HepG2 (cell line): ENCODE data around the gene URB1. TPM values are rescaled to one million over a fixed set of nuclear protein-coding genes. Genes with fewer than 3 reads are reported as not detected.
A peak's percentile ranks its signal among the peaks of the same experiment; 100 is the strongest.

Source experiments
- ATAC-seq: fragments of 200-7000 bp; cut with Tn5 transposase; 3 replicates; pipeline ENCODE4 v1.9.1; 2020; ENCODE audit warnings: mild to moderate bottlenecking, moderate library complexity
- BruUV-seq: library from RNA; stranded (reverse); fragments of 400-500 nt; replicated peaks from 2 replicates; lab custom pipeline; 2021; lab: Mats Ljungman, UMichigan
- CTCF ChIA-PET: fragments of 300-600 bp; formaldehyde crosslinking; extraction: SDS; loops from one replicate; lab custom pipeline; 2021; ENCODE audit warnings: low total read pairs, inconsistent platforms, low intra/inter-chr PET ratio; lab: Yijun Ruan, JAX
- POLR2A ChIA-PET: fragments of 350-600 bp; sonication (Branson Sonifier 250); formaldehyde crosslinking; loops from one replicate; lab custom pipeline; 2020; ENCODE audit warnings: antibody characterized with exemption, inconsistent platforms; lab: Yijun Ruan, JAX
- DNase-seq: peaks from one replicate; pipeline ENCODE4 v3.0.0-alpha.2; 2015; ENCODE audit warnings: low spot score
- FAIRE-seq: peaks from 3 replicates; lab custom pipeline; 2011; peaks lifted over from hg19 to GRCh38; lab: Jason Lieb, UNC
- H2AFZ ChIP-seq: one replicate; pipeline ENCODE4 v1.6.1; 2011; ENCODE audit warnings: low read length, inconsistent platforms
- H3K27ac ChIP-seq: fragments of 300-600 bp; 3 replicates; pipeline ENCODE4 v1.8.0; 2011; ENCODE audit warnings: mixed run types, mild to moderate bottlenecking, mixed read lengths, low read length, inconsistent platforms; ENCODE audit not compliant: insufficient read depth; ENCODE audit errors: extremely low read length
- H3K27me3 ChIP-seq, 2 experiments: fragments of 200-600 bp in 1 of 2; 2 replicates in 1 of 2; 3 replicates in 1 of 2; pipeline versions ENCODE4 v1.6.0 to v1.8.0; 2011; ENCODE audit warnings: low read length in 2 of 2, mild to moderate bottlenecking in 2 of 2, moderate library complexity in 2 of 2, inconsistent platforms in 1 of 2; ENCODE audit not compliant: insufficient read depth in 2 of 2, control insufficient read depth in 1 of 2
- H3K36me3 ChIP-seq, 2 experiments: fragments of 200-600 bp in 1 of 2; replicated peaks in 1 of 2; 2 replicates in 1 of 2; 3 replicates in 1 of 2; pipeline versions ENCODE4 v1.5.1 to v1.8.0; 2011; ENCODE audit warnings: low read length in 2 of 2, inconsistent platforms in 1 of 2; ENCODE audit not compliant: insufficient read depth in 2 of 2, control insufficient read depth in 1 of 2
- H3K4me1 ChIP-seq: 2 replicates; pipeline ENCODE4 v1.5.1; 2012; ENCODE audit warnings: low read length, inconsistent platforms; ENCODE audit not compliant: insufficient read depth
- H3K4me2 ChIP-seq: 2 replicates; pipeline ENCODE4 v1.6.0; 2011; ENCODE audit warnings: low read depth, low read length, inconsistent platforms
- H3K4me3 ChIP-seq, 3 experiments: fragments of 200-600 bp in 1 of 3; sonication (generic), shearing (Covaris generic) in 1 of 3; replicated peaks in 1 of 3; 2 replicates each; pipeline ENCODE4 v1.5.1; 2011 to 2016; ENCODE audit warnings: low read length in 3 of 3, inconsistent platforms in 2 of 3, low read depth in 2 of 3, mild to moderate bottlenecking in 2 of 3, control low read depth in 1 of 3, mixed read lengths in 1 of 3; ENCODE audit not compliant: insufficient read depth in 1 of 3
- H3K79me2 ChIP-seq: one replicate; pipeline ENCODE4 v1.6.1; 2011; ENCODE audit warnings: low read length, inconsistent platforms; ENCODE audit not compliant: insufficient read depth
- H3K9ac ChIP-seq: 2 replicates; pipeline ENCODE4 v1.6.0; 2011; ENCODE audit warnings: mild to moderate bottlenecking, low read depth, low read length, inconsistent platforms; ENCODE audit not compliant: insufficient read depth
- H3K9me3 ChIP-seq: 2 replicates; pipeline ENCODE4 v1.5.1; 2012; ENCODE audit warnings: mild to moderate bottlenecking, low read length
- H4K20me1 ChIP-seq: 2 replicates; pipeline ENCODE4 v1.6.0; 2011; ENCODE audit warnings: inconsistent platforms, mild to moderate bottlenecking, low read length, moderate library complexity; ENCODE audit not compliant: insufficient read depth
- CEBPB ChIP-seq: IDR thresholded peaks from 2 replicates; pipeline ENCODE4 v1.6.1; 2011; ENCODE audit warnings: low read depth, low read length, improper control_type of control experiment, borderline replicate concordance
- CREB3 ChIP-seq: sonication (generic); formaldehyde crosslinking; IDR thresholded peaks from 2 replicates; pipeline ENCODE4 v1.5.0; 2020; ENCODE audit warnings: missing genetic modification reagents
- CTCF ChIP-seq: sonication (generic); formaldehyde crosslinking; IDR thresholded peaks from 2 replicates; pipeline ENCODE4 v1.5.0; 2020; ENCODE audit warnings: mild to moderate bottlenecking, missing genetic modification reagents, moderate library complexity
- NFAT5 ChIP-seq: sonication (generic); formaldehyde crosslinking; IDR thresholded peaks from 2 replicates; pipeline ENCODE4 v1.4.0; 2020; ENCODE audit warnings: missing genetic modification reagents
- NFE2L2 ChIP-seq: fragments of 150-350 bp; IDR thresholded peaks from 2 replicates; pipeline ENCODE4 v1.6.1; 2014; ENCODE audit warnings: low read length
- PHF8 ChIP-seq: sonication (generic); formaldehyde crosslinking; IDR thresholded peaks from 2 replicates; pipeline ENCODE4 v1.5.0; 2020; ENCODE audit warnings: missing genetic modification reagents
- SMC3 ChIP-seq: IDR thresholded peaks from 2 replicates; pipeline ENCODE4 v1.6.1; 2011; ENCODE audit warnings: low read length, improper control_type of control experiment
- STAG1 ChIP-seq: sonication (generic); formaldehyde crosslinking; IDR thresholded peaks from 2 replicates; pipeline ENCODE4 v1.4.0; 2020; ENCODE audit warnings: missing genetic modification reagents
- TEF ChIP-seq: sonication (generic); formaldehyde crosslinking; IDR thresholded peaks from 2 replicates; pipeline ENCODE4 v1.5.0; 2020; ENCODE audit warnings: missing genetic modification reagents
- ZNF260 ChIP-seq: sonication (generic); formaldehyde crosslinking; IDR thresholded peaks from 2 replicates; pipeline ENCODE4 v1.4.0; 2020; ENCODE audit warnings: missing genetic modification reagents, low read depth, mild to moderate bottlenecking, borderline replicate concordance
- WGBS: methylation state at CpG from one replicate; pipeline ENCODE4 v1.1.6; 2017; ENCODE audit warnings: low lambda C conversion rate; 5-methylcytosine and 5-hydroxymethylcytosine counted together
- in situ Hi-C: cut with HindIII; loops from 2 replicates; pipeline ENCODE4 v1.10.0; 2017; ENCODE audit warnings: low pct_unique_long_range_greater_than_20kb; ENCODE audit not compliant: extremely low pct_ligation_motif_present
- intact Hi-C: fragments of 100-400 bp; cut with micrococcal nuclease; formaldehyde crosslinking; loops from one replicate; pipeline ENCODE4 v1.10.0; 2022; ENCODE audit not compliant: unreplicated experiment
- polyA plus RNA-seq, 8 experiments: library from polyadenylated mRNA; depleted of rRNA in 3 of 8; stranded (reverse) in 7 of 8; unstranded in 1 of 8; fragments of >200 nt; fragmentation: Illumina TruSeq in 4 of 8; extraction: Trizol in 4 of 8; gene quantifications; 2 replicates each; pipeline versions ENCODE4 v1.2.1 to v1.2.3, GENCODE V29; 2011 to 2016; ENCODE audit warnings: low read depth in 4 of 8, missing spikeins in 1 of 8, mixed read lengths in 1 of 8; ENCODE audit not compliant: insufficient read depth in 1 of 8
- total RNA-seq, 5 experiments: library from RNA; depleted of rRNA; stranded (reverse); fragments of >200 nt; fragmentation: Illumina TruSeq; extraction: Trizol; gene quantifications; 2 replicates each; pipeline ENCODE4 v1.2.3, GENCODE V29; 2016; ENCODE audit warnings: low read depth in 1 of 5

Gene URB1
- total and polyA plus RNA-seq, 2 of the 13 experiments (the other 11 are each of a cell fraction or from before 2014, with no cell fraction given), result 4.5 to 16.7 TPM

- Histone ChIP-seq H3K9me3 (no peaks in the 10 kb centered on the region), H3K36me3 (peaks cover 25 to 72% of the 10 kb centered on the region in 2 experiments), H4K20me1 (peaks cover 5% of the 10 kb centered on the region; the same call in 1 of the 2 replicates), H3K4me1 (peaks cover 29% of the 10 kb centered on the region), H2AFZ (no peak overlapping the region), H3K9ac (no peak overlapping the region), H3K4me3 (no peak overlapping the region), H3K4me2 (no peak overlapping the region)
- intact Hi-C loops, result no loop called here
- 92% methylated on average over 6 of the region's 6 CpGs for WGBS
- in situ Hi-C loops, result no loop called here
- BruUV-seq, result no TSS peak
- peak; percentile 44; the same call in 1 of the 2 replicates for TF ChIP-seq CTCF
- no peak for TF ChIP-seq CEBPB
- peak; percentile 67 for TF ChIP-seq STAG1
- peak; percentile 15; the same call in 1 of the 2 replicates for TF ChIP-seq SMC3
- TF ChIP-seq, all 625 proteins: peak for 3
- DNase-seq (peak; percentile 25), FAIRE-seq (no peak), ATAC-seq (peak; percentile 84)
- CTCF ChIA-PET, result no interaction called here
- Histone ChIP-seq H3K27ac (no peak overlapping the region), H3K79me2 (peaks cover 27% of the 10 kb centered on the region), H3K27me3 (no peaks in the 10 kb centered on the region)
- POLR2A ChIA-PET, result no interaction called here
Observed at GRCh38 chr21:32383812-32384211, 9.0 kb downstream of the URB1 start.

GRCh38 chr21:32382108-32382644 lies 10.6 kb downstream of the URB1 start:
- Histone ChIP-seq H3K4me2 (no peak overlapping the region), H3K79me2 (peaks cover 11% of the 10 kb centered on the region), H2AFZ (no peak overlapping the region), H3K9ac (no peak overlapping the region), H3K27ac (no peak overlapping the region), H3K9me3 (no peaks in the 10 kb centered on the region), H3K4me3 (no peak overlapping the region), H4K20me1 (no peaks in the 10 kb centered on the region), H3K36me3 (peaks cover 28 to 76% of the 10 kb centered on the region in 2 experiments), H3K27me3 (no peaks in the 10 kb centered on the region), H3K4me1 (peaks cover 17% of the 10 kb centered on the region)
- CTCF ChIA-PET, result no interaction called here
- intact Hi-C loops, result no loop called here
- DNase-seq (no peak), FAIRE-seq (no peak), ATAC-seq (no peak)
- POLR2A ChIA-PET, result no interaction called here
- no TSS peak for BruUV-seq
- in situ Hi-C loops, result no loop called here
- 93% methylated on average over 10 of the region's 10 CpGs for WGBS
- TF ChIP-seq NFE2L2 (no peak), ZNF260 (no peak), PHF8 (CRISPR knock-in tag) (no peak), CREB3 (CRISPR knock-in tag) (no peak), TEF (CRISPR knock-in tag) (no peak), NFAT5 (no peak)
